ENCODE results near the gene CADM1. TPM values are rescaled to one million over a fixed set of nuclear protein-coding genes. Genes with fewer than 3 reads are reported as not detected.

The CADM1 gene
- total RNA-seq, 2 experiments from 2014 or later, result 0.47 to 0.63 TPM

GRCh38 chr11:115330684-115331482 lies 173.3 kb downstream of the CADM1 start:
- no peaks in the 10 kb centered on the region for H3K9me3 Mint-ChIP-seq
- H3K36me3 Mint-ChIP-seq (ENCODE audit: low read depth), result no peaks in the 10 kb centered on the region
- no peak for ATAC-seq
- ChIA-PET POLR2A (no interaction called here), CTCF (interaction anchor here (1.0 kb wide), 1 partner anchor 9 kb away, joined by 3 read pairs; no protein-coding TSS in a partner anchor)
- peaks cover 2% of the 10 kb centered on the region for H3K27me3 Mint-ChIP-seq
- intact Hi-C loops (cut with micrococcal nuclease), result loop anchor here (10.0 kb wide), 1 partner anchor 1354 kb away; no protein-coding TSS in a partner anchor
- no peak for DNase-seq
- TF ChIP-seq CTCF (IDR thresholded peaks at IDR 0.05), result no peak
- no peaks in the 10 kb centered on the region for H3K4me1 Mint-ChIP-seq (ENCODE audit: low read depth)
- no peak overlapping the region for H3K27ac Mint-ChIP-seq
- H3K4me3 Mint-ChIP-seq, result no peak overlapping the region

GRCh38 chr11:115326526-115326925 lies 177.7 kb downstream of the CADM1 start:
- DNase-seq, result no peak
- no peak overlapping the region for H3K4me3 Mint-ChIP-seq
- intact Hi-C loops (cut with micrococcal nuclease), result no loop called here
- no peak overlapping the region for H3K27ac Mint-ChIP-seq
- ATAC-seq, result no peak
- H3K27me3 Mint-ChIP-seq, result peaks cover 4% of the 10 kb centered on the region
- H3K4me1 Mint-ChIP-seq (ENCODE audit: low read depth), result no peaks in the 10 kb centered on the region
- H3K36me3 Mint-ChIP-seq (ENCODE audit: low read depth), result no peaks in the 10 kb centered on the region
- POLR2A ChIA-PET, result no interaction called here
- H3K9me3 Mint-ChIP-seq, result no peaks in the 10 kb centered on the region
- TF ChIP-seq CTCF (IDR thresholded peaks at IDR 0.05), result no peak
- CTCF ChIA-PET, result interaction anchor here (0.9 to 1.5 kb wide), 2 partner anchors 552 to 1173 kb away, joined by 3 to 4 read pairs; no protein-coding TSS in a partner anchor

GRCh38 chr11:115325523-115325922 lies 178.7 kb downstream of the CADM1 start:
- H3K27ac Mint-ChIP-seq, result no peak overlapping the region
- TF ChIP-seq CTCF (IDR thresholded peaks at IDR 0.05), result no peak
- no peaks in the 10 kb centered on the region for H3K36me3 Mint-ChIP-seq (ENCODE audit: low read depth)
- H3K27me3 Mint-ChIP-seq, result peaks cover 4% of the 10 kb centered on the region
- CTCF ChIA-PET, result interaction anchor here (0.6 to 2.1 kb wide), 6 partner anchors 12 to 551 kb away, joined by 3 to 12 read pairs (median 5); no protein-coding TSS in a partner anchor
- DNase-seq, result no peak
- POLR2A ChIA-PET, result no interaction called here
- no peaks in the 10 kb centered on the region for H3K9me3 Mint-ChIP-seq
- intact Hi-C loops (cut with micrococcal nuclease), result no loop called here
- no peak overlapping the region for H3K4me3 Mint-ChIP-seq
- no peaks in the 10 kb centered on the region for H3K4me1 Mint-ChIP-seq (ENCODE audit: low read depth)
- no peak for ATAC-seq

GRCh38 chr11:115324581-115325432 lies 179.4 kb downstream of the CADM1 start:
- Mint-ChIP-seq H3K27ac (no peak overlapping the region), H3K4me1 (ENCODE audit: low read depth) (no peaks in the 10 kb centered on the region), H3K27me3 (peaks cover 4% of the 10 kb centered on the region), H3K9me3 (no peaks in the 10 kb centered on the region), H3K36me3 (ENCODE audit: low read depth) (no peaks in the 10 kb centered on the region), H3K4me3 (no peak overlapping the region)
- ChIA-PET CTCF (interaction anchor here (0.6 to 2.1 kb wide), 10 partner anchors 9 to 100 kb away, joined by 3 to 12 read pairs (median 4); no protein-coding TSS in a partner anchor), POLR2A (no interaction called here)
- intact Hi-C loops (cut with micrococcal nuclease), result no loop called here
- ATAC-seq, result peak; percentile 67
- peak; percentile 79 for TF ChIP-seq CTCF (IDR thresholded peaks at IDR 0.05)
- peak; percentile 27 for DNase-seq
